Left kidney (tissue), 2 donors: ENCODE measurements around the gene SLC22A16. TPM values are rescaled to one million over a fixed set of nuclear protein-coding genes. Genes with fewer than 3 reads are reported as not detected.

ENCODE experiments used
- DNase-seq: peaks from one replicate; pipeline ENCODE4 v3.0.0-alpha.2; 2013
- polyA plus RNA-seq: library from polyadenylated mRNA; unstranded; fragments of 120-200 nt; gene quantifications from one replicate; pipeline ENCODE4 v1.2.1, GENCODE V29; 2013; ENCODE audit not compliant: insufficient read length

SLC22A16 gene
- polyA plus RNA-seq, 1 donor = 0.40 TPM

- DNase-seq = no peak
These were observed 27.4 kb downstream of the SLC22A16 start for GRCh38 chr6:110448846-110449540.

GRCh38 chr6:110447761-110448160 lies 28.7 kb downstream of the SLC22A16 start:
- DNase-seq = no peak

GRCh38 chr6:110446405-110446804 lies 30.0 kb downstream of the SLC22A16 start:
- no peak for DNase-seq

- DNase-seq = no peak
These were observed 36.4 kb downstream of the SLC22A16 start for GRCh38 chr6:110440026-110440425.

GRCh38 chr6:110439356-110439755 lies 37.1 kb downstream of the SLC22A16 start:
- no peak for DNase-seq

GRCh38 chr6:110434961-110435602 lies 41.3 kb downstream of the SLC22A16 start:
- no peak for DNase-seq

GRCh38 chr6:110432285-110432900 lies 44.0 kb downstream of the SLC22A16 start:
- no peak for DNase-seq

- no peak for DNase-seq
These were observed 45.7 kb downstream of the SLC22A16 start for GRCh38 chr6:110430741-110431140.

GRCh38 chr6:110430236-110430635 lies 46.2 kb downstream of the SLC22A16 start:
- no peak for DNase-seq

- no peak for DNase-seq
These were observed 48.3 kb downstream of the SLC22A16 start for GRCh38 chr6:110428153-110428552.

- DNase-seq = no peak
These were observed 50.6 kb downstream of the SLC22A16 start for GRCh38 chr6:110425816-110426215.

- DNase-seq = no peak
These were observed 54.0 kb downstream of the SLC22A16 start for GRCh38 chr6:110422444-110422822.

GRCh38 chr6:110421749-110422443 lies 54.5 kb downstream of the SLC22A16 start:
- no peak for DNase-seq

- no peak for DNase-seq
These were observed 57.2 kb downstream of the SLC22A16 start for GRCh38 chr6:110419028-110419739.

- no peak for DNase-seq
These were observed 57.8 kb downstream of the SLC22A16 start for GRCh38 chr6:110418594-110418993.

- DNase-seq = no peak
These were observed 61.1 kb downstream of the SLC22A16 start, which contains the start of gene DDO for GRCh38 chr6:110415086-110415916. Gene DDO, minus strand, starts transcription at chr6:110415575. Its CDS starts 2,113 bp downstream, at chr6:110413462.

GRCh38 chr6:110414669-110415068 lies 61.7 kb downstream of the SLC22A16 start:
- no peak for DNase-seq

GRCh38 chr6:110412360-110412759 lies 64.1 kb downstream of the SLC22A16 start:
- DNase-seq = no peak

- no peak for DNase-seq
These were observed 65.9 kb downstream of the SLC22A16 start for GRCh38 chr6:110410511-110410910.

GRCh38 chr6:110409794-110410193 lies 66.6 kb downstream of the SLC22A16 start:
- no peak for DNase-seq

GRCh38 chr6:110408901-110409300 lies 67.5 kb downstream of the SLC22A16 start:
- DNase-seq = no peak
